ENCODE measurements around the gene NHLRC4. TPM values are rescaled to one million over a fixed set of nuclear protein-coding genes. Genes with fewer than 3 reads are reported as not detected.
A peak's percentile ranks its signal among the peaks of the same experiment; 100 is the strongest.

Gene NHLRC4, protein sequence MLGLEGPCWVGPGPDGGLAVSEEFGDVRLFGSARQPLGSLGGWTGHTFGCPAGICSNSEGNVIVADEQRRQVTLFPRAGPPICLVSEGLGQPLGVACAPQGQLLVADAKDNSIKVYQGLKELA
- total RNA-seq (2014; rRNA removed; shearing (Covaris generic)): 0.12 TPM in 1 of 2 replicates, not detected in the other

DNA sequence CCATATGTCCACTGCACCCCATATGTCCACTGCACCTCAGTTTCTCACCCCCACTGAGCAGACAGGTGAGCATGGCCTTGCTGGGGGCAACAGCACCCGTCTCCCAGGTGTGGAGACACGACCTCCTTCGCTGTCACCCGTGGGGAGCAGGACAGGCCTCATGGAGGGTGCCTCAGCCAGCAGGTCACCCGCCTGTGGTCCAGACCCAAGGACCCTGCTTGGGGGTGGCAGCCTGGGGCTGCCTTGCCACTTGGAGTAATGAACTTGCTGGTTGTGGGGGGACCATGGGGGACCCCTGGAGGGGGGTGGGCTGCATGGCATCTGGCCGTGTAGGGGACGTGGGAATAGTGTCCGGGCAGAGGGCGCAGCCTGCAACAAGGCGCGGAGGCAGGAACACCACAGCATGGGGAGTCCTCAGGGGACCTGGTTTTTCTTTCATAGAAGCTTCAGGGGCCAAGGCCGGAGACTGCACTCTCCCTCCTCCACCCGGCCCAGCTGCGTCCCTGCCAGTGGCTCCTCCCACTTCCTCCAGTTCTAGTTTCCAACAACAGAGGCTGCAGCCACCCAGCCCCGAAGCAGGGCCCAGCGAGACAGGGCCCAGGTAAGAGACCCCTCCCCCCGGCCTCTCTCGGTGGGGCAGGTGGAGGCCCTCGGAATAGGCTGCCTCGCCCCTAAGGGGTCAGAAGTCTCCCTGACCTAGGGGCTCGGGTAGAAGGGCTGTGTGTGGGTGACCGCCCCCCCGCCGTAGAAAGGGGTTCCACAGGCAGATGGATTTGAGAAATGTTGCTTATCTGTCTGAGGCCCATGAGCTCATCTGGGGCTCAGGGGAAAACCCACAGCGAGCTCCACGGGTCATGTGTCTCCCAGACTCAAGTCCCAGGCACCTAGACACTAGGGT lies at the start of gene NHLRC4:
TSS of gene NHLRC4 (plus strand) at position 531 of the 898 bp plus-strand sequence. CDS start 1,043 bp downstream, outside the sequence.
- DNase-seq (ENCODE audit: low read depth): peak; percentile 33

DNA sequence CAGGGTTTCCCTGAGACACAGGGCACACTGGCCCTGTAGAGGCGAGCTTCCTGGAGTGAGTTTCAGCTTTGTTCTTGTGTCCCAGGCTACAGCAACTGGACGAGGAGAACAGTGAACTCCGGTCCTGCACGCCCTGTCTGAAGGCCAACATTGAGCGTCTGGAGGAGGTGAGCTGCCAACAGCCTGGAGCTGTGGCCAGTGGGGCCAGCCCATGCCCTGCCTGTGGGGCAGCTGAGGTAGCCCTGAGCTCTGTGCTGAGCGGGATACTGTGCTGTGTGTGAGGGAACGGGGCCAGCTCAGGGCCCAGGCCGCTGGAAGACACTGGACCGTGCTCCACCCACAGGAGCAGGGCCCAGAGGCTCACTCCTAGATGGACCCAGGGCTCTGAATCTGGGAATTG lies 47.9 kb upstream of the NHLRC4 start:
- DNase-seq (ENCODE audit: low read depth): no peak

DNA sequence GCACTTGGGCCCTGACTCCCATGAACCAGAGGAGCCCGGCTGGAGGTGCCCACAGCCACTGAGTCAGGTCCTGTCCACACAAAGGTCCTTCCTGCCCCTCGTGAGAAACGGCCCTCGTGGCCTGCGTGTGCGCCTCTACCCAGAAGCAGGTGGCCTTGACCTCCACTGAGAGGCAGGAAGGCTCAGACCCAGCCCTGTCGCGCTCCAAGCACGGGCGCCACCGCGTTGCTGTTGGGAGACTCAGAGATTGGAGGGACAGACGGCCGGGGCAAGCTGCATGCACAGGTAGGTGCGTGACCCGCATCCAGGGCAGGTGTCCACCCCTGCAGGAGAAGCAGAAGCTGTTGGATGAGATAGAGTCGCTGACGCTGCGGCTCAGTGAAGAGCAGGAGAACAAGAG lies 47.4 kb upstream of the NHLRC4 start:
- no peak for DNase-seq (ENCODE audit: low read depth)

DNA sequence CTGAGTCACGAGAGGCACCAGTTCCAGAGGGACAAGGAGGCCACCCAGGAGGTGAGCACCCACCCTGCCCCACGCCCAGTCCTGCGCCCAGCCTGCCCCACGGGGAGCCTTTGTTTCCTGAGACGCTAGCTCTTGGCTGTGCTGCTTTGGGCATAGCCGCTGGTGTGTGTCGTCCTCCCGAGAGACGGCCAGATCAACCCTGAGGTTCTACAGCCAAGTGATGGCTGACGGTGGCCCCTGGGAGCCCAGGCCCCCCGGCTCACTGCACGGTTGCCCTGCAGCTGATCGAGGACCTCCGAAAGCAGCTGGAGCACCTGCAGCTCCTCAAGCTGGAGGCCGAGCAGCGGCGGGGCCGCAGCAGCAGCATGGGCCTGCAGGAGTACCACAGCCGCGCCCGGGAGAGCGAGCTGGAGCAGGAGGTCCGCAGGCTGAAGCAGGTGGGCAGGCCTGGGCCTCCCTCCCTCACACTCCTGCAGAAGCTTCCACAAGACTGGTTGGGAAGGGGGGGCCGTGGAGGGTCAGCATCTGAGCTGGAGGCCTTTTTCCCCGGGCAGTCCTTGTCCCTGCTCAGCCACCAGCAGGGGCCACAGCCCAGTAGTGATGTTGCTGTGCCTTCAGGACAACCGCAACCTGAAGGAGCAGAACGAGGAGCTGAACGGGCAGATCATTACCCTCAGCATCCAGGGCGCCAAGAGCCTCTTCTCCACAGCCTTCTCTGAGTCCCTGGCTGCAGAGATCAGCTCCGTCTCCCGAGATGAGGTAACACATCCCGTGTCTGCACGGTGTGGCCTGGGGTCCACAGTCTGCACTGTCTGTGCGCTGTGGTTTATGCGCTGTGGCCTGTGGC lies 46.7 kb upstream of the NHLRC4 start:
- no peak for DNase-seq (ENCODE audit: low read depth)

DNA sequence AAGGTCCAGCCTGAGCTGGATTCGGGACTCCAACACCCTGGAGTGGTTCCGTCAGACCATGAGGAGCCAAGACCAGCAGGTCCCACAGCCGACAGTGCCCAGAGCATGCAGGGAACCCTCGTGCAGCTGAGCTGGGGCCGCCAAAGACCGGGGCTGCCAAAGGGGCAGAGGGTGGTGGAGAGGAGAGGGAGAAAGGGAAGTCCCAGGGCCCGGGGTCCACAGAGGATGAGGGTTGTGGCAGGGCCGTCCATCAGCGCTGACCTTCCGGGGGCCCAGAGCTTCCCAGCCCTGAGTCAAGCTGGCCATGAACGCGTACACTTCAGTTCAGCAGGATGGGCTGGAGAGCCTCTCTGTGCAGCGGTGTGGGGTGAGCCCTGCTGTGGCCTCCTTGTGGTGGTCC lies 46.0 kb upstream of the NHLRC4 start:
- no peak for DNase-seq (ENCODE audit: low read depth)

DNA sequence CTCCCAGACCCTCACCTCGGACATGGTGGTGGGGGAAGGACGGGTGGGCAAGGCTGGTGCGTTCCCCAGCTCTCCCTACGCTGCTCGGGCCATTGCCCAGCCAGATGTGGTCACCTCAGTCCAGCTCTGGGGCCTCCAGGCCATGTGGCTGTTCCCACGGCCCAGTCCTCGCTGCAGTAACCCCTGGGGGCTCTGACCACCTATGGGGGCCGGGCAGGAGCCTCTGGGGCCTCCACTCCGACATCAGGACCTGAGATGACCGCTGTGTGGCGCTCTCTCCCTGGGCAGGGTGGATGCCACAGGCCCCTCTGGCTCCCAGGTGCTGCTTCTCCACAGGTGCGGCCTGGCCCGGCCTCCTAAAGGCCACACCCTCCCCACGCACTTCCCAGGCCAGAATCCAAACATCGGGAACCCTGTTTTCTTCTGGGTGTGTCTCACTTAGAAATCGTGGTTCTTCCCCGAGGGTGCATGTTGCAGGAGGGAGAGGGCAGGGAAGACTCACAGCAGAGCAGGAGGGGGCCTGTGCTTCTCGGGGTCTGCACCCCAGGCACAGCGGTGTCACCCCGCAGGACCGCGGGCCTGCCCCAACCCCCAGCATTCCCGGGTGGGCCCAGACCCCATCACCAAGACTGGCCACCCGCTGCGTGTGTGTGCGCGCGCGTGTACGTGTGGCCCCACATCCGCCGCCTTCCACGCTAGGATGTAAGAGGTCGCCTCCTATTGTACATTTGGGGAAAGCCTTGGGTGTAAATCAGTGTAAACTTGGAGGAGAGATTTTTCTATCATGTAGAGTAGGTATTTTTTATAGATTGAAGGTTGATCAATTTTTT lies 45.2 kb upstream of the NHLRC4 start:
- no peak for DNase-seq (ENCODE audit: low read depth)

DNA sequence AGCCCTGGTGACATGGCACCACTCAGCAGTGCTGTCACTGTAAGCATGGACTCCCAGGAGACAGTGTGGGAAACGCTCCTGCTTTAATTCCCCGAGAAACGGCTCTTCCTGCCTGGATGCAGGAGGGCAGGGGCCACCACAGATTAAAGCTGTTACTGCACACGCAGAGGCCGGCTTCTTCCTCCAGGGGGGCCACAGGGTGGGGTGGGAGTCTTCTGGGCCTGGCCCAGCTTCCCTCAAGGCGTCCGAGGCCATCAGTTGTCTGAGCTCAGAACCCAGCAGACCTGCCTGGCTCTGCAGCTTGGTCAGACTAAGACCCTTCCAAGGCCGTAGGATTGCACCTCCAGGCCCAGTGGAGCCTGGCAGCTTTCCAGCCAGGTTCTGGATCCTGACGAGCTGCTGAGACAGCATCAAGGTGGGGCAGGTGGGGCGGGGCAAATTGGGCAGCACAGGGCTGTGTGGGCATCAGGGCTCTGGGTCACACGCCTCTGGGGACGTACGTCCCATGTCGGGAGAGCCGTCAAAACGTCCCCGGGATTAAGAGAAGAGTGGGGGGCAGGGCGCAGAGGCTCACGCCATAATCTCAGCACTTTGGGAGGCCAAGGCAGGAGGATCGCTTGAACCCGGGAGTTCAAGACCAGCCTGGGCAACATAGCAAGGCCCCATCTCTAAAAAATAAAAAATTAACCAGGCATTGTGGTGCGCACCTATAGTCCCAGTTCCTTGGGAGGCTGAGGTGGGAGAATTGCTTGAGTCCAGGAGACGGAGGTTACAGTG lies 44.3 kb upstream of the NHLRC4 start:
- no peak for DNase-seq (ENCODE audit: low read depth)

DNA sequence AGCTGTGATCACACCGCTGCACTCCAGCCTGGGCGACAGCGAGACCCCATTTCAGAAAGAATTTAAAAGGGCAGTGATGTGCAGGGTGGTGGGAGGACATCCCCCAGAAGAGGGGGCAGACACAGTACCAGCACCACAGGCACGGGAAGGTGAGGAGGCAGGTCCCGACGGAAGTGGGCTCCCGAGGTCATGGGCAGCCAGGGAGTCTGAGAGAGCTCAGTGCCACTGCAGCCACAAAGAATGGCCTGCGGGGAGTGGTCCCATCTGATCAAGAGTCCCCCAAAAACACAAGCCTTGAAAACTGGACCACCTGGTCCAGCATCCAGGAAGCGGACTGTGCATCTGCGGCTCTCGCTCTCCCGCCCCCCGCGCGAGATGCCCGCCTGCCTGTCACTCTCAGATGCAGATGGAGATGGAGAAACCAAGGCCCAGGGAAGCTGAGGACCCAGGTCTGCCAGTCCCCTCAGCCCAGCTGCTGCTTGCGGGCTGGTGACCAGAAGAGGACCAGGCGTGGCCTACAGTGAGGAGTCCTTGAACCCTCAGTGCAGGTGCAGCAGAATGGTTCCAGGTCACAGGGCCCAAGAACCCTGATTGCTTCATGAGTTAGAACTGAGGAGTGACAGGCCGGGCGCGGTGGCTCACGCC lies 43.6 kb upstream of the NHLRC4 start:
- no peak for DNase-seq (ENCODE audit: low read depth)

DNA sequence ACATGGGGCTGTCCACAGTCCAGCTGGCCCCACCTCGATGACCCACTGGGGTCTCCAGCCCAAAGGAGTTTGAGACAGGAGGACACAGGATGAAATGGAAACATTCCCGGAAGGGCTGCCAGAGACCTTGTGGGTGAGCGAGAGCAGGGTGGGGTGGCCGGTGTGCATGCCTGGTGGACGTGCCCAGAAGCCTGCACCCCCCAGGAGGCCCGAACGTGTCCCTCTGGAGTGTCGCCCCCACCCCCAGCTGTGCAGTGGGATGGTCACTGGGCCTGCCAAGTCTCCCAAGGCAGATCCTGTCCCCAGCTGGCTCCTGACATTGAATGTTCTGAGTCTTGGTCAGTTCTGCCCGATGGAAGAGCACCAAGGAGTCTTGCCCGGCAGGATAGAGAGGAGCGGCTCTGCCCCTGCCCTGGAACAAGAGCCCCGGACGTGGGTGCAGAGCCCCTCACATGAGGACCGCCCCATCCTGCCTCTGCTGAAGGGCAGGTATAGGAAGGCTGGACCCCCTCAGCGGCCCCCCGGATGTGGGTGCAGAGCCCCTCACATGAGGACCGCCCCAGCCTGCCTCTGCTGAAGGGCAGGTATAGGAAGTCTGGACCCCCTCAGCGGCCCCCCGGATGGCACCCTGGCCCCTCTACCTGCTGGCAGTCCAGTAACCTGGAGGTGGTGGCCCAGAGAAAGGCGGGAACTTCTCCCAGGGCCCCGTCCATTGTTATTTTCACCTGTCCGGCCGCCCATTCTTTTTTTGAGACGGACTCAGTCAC lies 42.3 kb upstream of the NHLRC4 start:
- no peak for DNase-seq (ENCODE audit: low read depth)

DNA sequence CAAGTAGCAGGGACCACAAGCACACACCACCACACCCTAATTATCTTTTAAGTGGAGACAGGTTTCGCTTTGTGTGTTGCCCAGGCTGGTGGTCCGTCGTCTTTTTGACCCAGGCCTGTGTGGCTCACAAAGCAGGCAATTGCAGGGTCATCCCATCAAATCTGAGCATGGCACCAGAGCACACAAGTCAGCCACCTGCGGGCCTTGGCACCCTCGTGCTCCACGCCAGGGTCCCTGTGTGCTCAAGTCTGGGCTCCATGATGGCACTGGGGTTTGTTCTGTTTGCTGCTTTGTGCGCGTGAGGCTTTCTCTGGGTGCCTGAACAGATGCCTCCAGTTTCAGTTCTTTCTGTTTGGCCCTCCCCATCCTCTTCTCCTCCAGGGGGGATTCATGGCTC lies 41.7 kb upstream of the NHLRC4 start:
- no peak for DNase-seq (ENCODE audit: low read depth)

DNA sequence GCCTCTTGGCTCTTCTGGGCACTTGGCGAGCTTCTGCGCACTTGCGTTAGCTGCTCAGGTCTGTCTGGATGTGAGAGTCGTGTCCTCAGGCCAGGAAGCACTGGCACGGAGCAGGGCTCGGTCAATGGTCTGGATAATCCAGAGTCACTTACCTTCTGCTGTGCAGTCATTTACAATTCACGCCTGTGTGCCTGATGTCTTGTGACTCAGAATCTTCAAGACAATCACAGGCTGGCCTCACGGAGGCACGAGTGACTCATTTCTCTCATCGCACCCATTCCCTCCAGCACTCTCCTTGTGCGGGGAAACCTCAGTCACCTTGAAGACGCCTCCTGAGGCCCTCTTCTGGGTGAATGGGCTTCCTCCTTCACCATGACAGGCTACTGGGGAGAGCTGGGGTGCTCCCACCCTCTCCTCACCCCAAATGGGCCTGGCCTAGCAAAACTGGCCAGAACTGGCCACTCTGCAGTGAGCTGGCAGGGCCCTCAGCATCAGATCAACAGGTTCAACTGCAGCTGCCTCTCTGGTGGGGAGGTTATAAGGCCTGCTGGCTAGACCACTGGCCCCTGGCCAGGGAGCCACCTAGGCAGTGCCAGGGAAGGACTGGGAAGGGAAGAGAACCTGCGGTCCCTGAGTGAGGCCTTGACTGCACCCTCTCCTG lies 41.2 kb upstream of the NHLRC4 start:
- DNase-seq (ENCODE audit: low read depth): peak; percentile 98

DNA sequence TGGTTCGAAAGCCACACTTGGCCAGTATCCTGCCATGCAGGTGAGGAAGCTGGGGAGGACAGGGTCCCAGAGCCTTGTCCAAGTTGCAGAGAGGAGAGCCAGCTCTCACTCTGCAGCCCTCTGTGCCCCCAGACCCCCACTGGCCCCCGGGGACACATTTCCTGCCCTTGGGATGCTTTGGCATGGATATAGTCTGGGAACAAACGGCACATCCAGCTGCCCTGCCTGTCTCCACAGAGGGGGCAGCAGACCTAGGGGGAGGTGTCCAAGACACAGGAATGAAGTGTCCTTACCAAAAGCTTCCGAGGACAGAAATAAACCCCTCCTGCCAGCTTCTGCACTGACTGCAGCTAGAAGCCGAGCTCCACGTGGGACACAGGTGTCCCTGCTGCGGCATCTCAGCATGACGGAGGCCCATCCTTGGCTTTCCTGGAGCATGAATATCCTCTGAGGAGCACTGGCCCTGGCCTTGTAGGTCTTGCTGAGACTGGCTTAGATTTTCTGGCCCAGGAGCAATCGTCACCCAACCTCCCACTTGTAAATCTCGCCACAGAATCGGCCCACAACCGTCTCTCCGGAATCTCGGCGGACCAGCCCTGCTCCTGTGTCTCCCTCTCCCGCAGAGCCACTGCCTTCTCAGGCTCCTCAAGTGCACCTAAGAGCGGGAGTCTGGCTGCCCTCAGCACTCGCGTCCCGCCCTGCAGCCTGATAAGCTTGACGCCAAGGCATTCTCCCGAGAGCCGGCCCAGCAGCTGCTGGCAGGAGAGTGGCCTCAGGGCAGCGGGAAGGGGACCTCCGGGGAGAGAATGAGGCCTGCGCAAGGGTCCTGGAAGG lies 40.4 kb upstream of the NHLRC4 start:
- peak; percentile 52 for DNase-seq (ENCODE audit: low read depth)

DNA sequence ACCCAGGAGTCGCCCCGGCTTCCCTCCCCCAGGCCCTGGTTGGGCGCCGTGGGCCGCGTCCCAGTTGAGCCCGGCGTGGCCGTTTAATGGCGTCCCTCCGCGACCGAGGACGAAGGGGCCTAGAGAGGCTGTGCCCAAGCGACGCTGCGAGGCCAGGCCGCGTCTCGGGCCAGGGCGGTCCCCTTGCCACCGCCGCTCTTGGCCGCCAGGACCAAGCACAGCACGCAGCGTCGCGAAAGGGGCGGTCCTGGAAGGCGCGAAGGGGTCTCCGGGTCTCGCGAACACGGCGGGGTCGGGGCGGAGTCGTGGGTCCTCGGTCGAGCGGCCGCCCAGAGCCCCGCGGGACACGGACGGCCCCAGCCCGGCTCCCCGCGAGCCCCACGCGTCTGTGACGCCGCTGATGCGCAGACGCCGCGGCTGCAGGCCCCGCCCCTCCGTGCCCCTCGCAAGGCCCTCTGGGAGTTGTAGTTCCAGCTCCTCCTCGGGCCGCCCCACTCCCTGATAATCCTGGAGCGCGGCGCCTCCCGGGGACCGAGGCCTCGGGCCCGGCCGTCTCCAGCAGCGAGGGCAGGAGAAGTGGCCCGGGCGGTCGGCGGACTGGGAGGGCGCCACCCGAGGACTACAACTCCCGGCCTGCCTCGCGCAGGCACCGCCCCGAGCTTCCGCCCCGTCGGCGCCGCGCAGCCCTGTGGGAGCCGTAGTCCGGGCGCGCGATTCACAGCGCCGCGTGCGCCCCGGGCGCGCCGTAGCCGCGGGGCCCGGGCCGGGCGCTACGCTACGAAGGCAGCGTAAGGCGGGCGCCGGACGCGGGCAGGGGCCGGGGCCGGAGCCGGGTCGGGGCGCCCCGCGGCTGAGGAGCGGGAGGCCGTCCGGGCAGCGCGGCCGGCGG lies 39.5 kb upstream of the NHLRC4 start, which contains the start of gene CAPN15:
TSS of gene CAPN15 (plus strand) at position 698 of the 889 bp plus-strand sequence. CDS start 19,127 bp downstream, outside the sequence.
- peak; percentile 81 for DNase-seq (ENCODE audit: low read depth)

DNA sequence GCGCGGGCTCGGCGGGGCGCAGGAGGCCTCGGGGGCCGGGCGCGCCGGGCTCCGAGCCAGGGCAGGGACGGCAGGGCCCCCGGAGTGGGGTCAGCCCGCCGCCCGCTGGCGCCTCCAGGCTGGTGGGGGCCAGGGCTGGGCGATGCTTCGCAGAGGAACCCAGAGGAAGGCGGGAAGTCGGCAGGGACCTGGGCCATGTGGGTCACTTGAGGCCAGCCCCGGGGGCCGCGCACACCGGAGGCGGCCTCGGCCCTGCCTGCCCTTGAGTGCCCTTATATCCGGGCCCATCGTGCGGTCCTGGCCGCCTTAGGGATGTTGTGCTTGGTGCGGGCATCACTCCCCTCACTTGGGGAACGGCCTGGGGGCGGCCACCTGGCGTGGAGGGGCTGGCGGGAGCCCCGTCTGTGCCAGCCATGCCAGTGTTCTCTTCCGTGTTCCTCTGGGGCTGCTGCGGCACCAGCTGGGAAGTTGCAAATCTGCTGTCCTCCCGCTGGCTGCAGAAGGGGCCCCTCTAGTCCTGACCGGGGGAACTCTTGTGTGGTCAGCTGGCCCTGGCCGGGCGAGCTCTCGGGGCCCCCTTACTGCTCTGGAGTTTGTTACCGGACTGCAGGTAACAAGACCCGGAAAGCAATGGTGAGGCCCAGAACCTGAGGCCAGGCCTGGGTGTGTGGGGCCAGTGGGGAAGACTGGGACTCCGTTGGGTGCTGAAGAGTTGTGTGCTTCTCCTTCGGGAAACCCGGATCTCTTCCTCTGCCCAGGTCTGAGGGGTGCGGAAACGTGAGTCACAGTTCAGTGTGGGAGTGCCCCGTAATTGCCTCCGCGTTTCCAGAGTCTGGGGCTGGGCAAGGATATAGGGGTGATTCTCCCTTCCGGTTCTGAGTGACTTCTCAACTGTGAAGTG lies 38.4 kb upstream of the NHLRC4 start:
- DNase-seq (ENCODE audit: low read depth): peak; percentile 88

DNA sequence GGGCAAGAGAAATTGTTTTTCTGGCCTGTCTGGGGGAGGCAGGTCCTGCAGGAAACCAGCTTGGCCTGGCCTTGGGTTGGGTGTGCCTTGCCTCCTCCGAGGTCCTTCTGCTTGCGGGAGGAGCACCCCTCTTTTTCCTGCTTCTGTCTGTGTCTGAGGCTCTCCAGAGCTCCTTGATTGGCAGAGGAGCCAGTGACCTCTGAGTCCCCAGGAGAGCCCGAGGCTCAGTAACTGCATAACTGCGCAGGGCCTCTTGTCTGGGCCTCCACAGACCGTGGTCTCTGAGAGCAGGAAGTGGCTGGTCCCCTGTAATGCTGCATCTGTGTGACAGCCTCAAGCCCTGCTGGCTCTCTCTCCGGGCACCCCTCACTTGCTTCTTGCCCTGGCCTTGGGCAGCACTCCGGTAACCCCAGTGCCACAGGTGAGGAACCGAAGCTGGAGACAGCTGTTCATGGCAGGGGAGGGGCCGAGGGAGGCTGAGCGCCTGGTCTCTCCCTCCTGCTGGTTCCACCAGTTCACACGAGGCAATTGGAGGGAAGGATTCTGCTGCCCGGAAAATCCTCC lies 37.7 kb upstream of the NHLRC4 start:
- no peak for DNase-seq (ENCODE audit: low read depth)

Measured in M059J (cell line).